Activated CD8-positive, alpha-beta T cell treated with anti-CD3 and anti-CD28 coated beads for 36 hours (primary cell): ENCODE results near the gene P3H2. TPM values are rescaled to one million over a fixed set of nuclear protein-coding genes. Genes with fewer than 3 reads are reported as not detected.

ENCODE experiments used
- ATAC-seq: fragments of 200-7000 bp; cut with Tn5 transposase; one replicate; pipeline ENCODE4 v1.10.0; 2021; ENCODE audit warnings: mild to moderate bottlenecking, moderate library complexity
- CTCF ChIA-PET: fragments of 350-600 bp; sonication (Branson Sonifier 250); formaldehyde crosslinking; loops from one replicate; lab custom pipeline; 2021; ENCODE audit warnings: antibody characterized with exemption; lab: Charles Lee
- POLR2A ChIA-PET: fragments of 350-600 bp; sonication (Branson Sonifier 250); formaldehyde crosslinking; loops from one replicate; lab custom pipeline; 2021; ENCODE audit warnings: antibody characterized with exemption; lab: Charles Lee
- DNase-seq: peaks from one replicate; pipeline ENCODE4 v3.0.0-alpha.2; 2020
- H3K27ac Mint-ChIP-seq: one replicate; pipeline ENCODE4 v1.8.0; 2021; ENCODE audit warnings: mild to moderate bottlenecking, mixed read lengths
- H3K27me3 Mint-ChIP-seq: one replicate; pipeline ENCODE4 v1.8.0; 2021; ENCODE audit warnings: mixed read lengths
- H3K36me3 Mint-ChIP-seq: one replicate; pipeline ENCODE4 v1.8.0; 2021; ENCODE audit warnings: low read depth, mixed read lengths
- H3K4me1 Mint-ChIP-seq: one replicate; pipeline ENCODE4 v1.8.0; 2021; ENCODE audit warnings: low read depth, mixed read lengths
- H3K4me3 Mint-ChIP-seq: one replicate; pipeline ENCODE4 v1.8.0; 2021; ENCODE audit warnings: mild to moderate bottlenecking, moderate library complexity, mixed read lengths
- H3K9me3 Mint-ChIP-seq: one replicate; pipeline ENCODE4 v1.8.0; 2021; ENCODE audit warnings: mixed read lengths
- CTCF ChIP-seq: fragments of 200-600 bp; IDR thresholded peaks from one replicate; pipeline ENCODE4 v1.8.0; 2022; ENCODE audit warnings: antibody characterized with exemption, mild to moderate bottlenecking
- intact Hi-C: fragments of 100-400 bp; cut with micrococcal nuclease; formaldehyde crosslinking; loops from one replicate; pipeline ENCODE4 v1.10.0; 2022
- total RNA-seq, 2 experiments: library from RNA; stranded (reverse); gene quantifications; one replicate each; pipeline ENCODE4 v1.2.3, GENCODE V29; 2021

P3H2 gene
- total RNA-seq, 2 experiments from 2014 or later = not detected

- Mint-ChIP-seq H3K9me3 (no peaks in the 10 kb centered on the region), H3K4me1 (no peaks in the 10 kb centered on the region), H3K27me3 (peaks cover 18% of the 10 kb centered on the region), H3K4me3 (no peak overlapping the region), H3K27ac (no peak overlapping the region), H3K36me3 (no peaks in the 10 kb centered on the region)
- ATAC-seq (no peak), DNase-seq (no peak)
- CTCF ChIA-PET = interaction anchor here (1.3 kb wide), 1 partner anchor 42 kb away, joined by 3 read pairs; no protein-coding TSS in a partner anchor
- intact Hi-C loops = no loop called here
- POLR2A ChIA-PET = no interaction called here
- TF ChIP-seq CTCF = no peak
Observed at GRCh38 chr3:190034446-190034845, 86.3 kb downstream of the P3H2 start.

GRCh38 chr3:190032923-190033322 lies 87.8 kb downstream of the P3H2 start:
- no peak overlapping the region for H3K4me3 Mint-ChIP-seq
- peaks cover 18% of the 10 kb centered on the region for H3K27me3 Mint-ChIP-seq
- intact Hi-C loops = no loop called here
- no peaks in the 10 kb centered on the region for H3K4me1 Mint-ChIP-seq
- ChIA-PET CTCF (interaction anchor here (1.3 kb wide), 1 partner anchor 43 kb away, joined by 3 read pairs; no protein-coding TSS in a partner anchor), POLR2A (interaction anchor here (0.5 to 0.8 kb wide), 2 partner anchors 76 to 381 kb away, joined by 3 read pairs; no protein-coding TSS in a partner anchor)
- H3K9me3 Mint-ChIP-seq = no peaks in the 10 kb centered on the region
- H3K36me3 Mint-ChIP-seq = no peaks in the 10 kb centered on the region
- ATAC-seq (no peak), DNase-seq (no peak)
- no peak for TF ChIP-seq CTCF
- no peak overlapping the region for H3K27ac Mint-ChIP-seq

- CTCF ChIA-PET = interaction anchor here (0.6 kb wide), 1 partner anchor 89 kb away, joined by 3 read pairs; no protein-coding TSS in a partner anchor
- DNase-seq (no peak), ATAC-seq (no peak)
- Mint-ChIP-seq H3K27ac (no peak overlapping the region), H3K4me3 (no peak overlapping the region), H3K4me1 (no peaks in the 10 kb centered on the region), H3K27me3 (peaks cover 22% of the 10 kb centered on the region), H3K9me3 (no peaks in the 10 kb centered on the region), H3K36me3 (no peaks in the 10 kb centered on the region)
- intact Hi-C loops = no loop called here
- no peak for TF ChIP-seq CTCF
- POLR2A ChIA-PET = interaction anchor here (0.5 to 0.8 kb wide), 2 partner anchors 75 to 382 kb away, joined by 3 read pairs; no protein-coding TSS in a partner anchor
Observed at GRCh38 chr3:190031887-190032752, 88.6 kb downstream of the P3H2 start.

- ChIA-PET CTCF (interaction anchor here (1.1 kb wide), 1 partner anchor 60 kb away, joined by 4 read pairs; no protein-coding TSS in a partner anchor), POLR2A (no interaction called here)
- Mint-ChIP-seq H3K9me3 (no peaks in the 10 kb centered on the region), H3K4me1 (peaks cover 4% of the 10 kb centered on the region), H3K27ac (no peak overlapping the region), H3K4me3 (no peak overlapping the region), H3K36me3 (no peaks in the 10 kb centered on the region), H3K27me3 (peaks cover 9% of the 10 kb centered on the region)
- ATAC-seq = no peak
- no peak for DNase-seq
- TF ChIP-seq CTCF = no peak
- intact Hi-C loops = no loop called here
Observed at GRCh38 chr3:190027116-190027515, 93.6 kb downstream of the P3H2 start.

- DNase-seq (no peak), ATAC-seq (no peak)
- ChIA-PET POLR2A (no interaction called here), CTCF (interaction anchor here (1.1 to 1.8 kb wide), 2 partner anchors 10 to 65 kb away, joined by 3 to 5 read pairs; no protein-coding TSS in a partner anchor)
- TF ChIP-seq CTCF = no peak
- H3K9me3 Mint-ChIP-seq = no peaks in the 10 kb centered on the region
- peaks cover 12% of the 10 kb centered on the region for H3K27me3 Mint-ChIP-seq
- H3K27ac Mint-ChIP-seq = no peak overlapping the region
- no peak overlapping the region for H3K4me3 Mint-ChIP-seq
- no peaks in the 10 kb centered on the region for H3K36me3 Mint-ChIP-seq
- intact Hi-C loops = no loop called here
- H3K4me1 Mint-ChIP-seq = peaks cover 4% of the 10 kb centered on the region
Observed at GRCh38 chr3:190026154-190026553, 94.5 kb downstream of the P3H2 start.
